HCT116 (cell line): ENCODE measurements around the gene ASB6. TPM values are rescaled to one million over a fixed set of nuclear protein-coding genes. Genes with fewer than 3 reads are reported as not detected.

ENCODE experiments used
- ATAC-seq: fragments of 200-7000 bp; cut with Tn5 transposase; 2 replicates; pipeline ENCODE4 v1.9.1; 2020; ENCODE audit warnings: mild to moderate bottlenecking, moderate library complexity
- BruUV-seq: library from RNA; stranded (reverse); fragments of 400-500 nt; replicated peaks from 2 replicates; lab custom pipeline; 2021; lab: Mats Ljungman, UMichigan
- CTCF ChIA-PET: fragments of 300-600 bp; sonication (Branson Sonifier 250); formaldehyde crosslinking; loops from one replicate; lab custom pipeline; 2021; ENCODE audit warnings: antibody characterized with exemption; lab: Charles Lee
- POLR2A ChIA-PET: fragments of 300-600, 350-600 bp; sonication (Branson Sonifier 250); formaldehyde crosslinking; loops from one replicate; lab custom pipeline; 2021; ENCODE audit warnings: antibody characterized with exemption; lab: Charles Lee
- RAD21 ChIA-PET, 2 experiments: fragments of 300-600 bp; sonication (Branson Sonifier 250); formaldehyde crosslinking; loops; one replicate each; lab custom pipeline; 2023; ENCODE audit warnings: low total read pairs in 2 of 2; ENCODE audit not compliant: uncharacterized antibody in 2 of 2, unreplicated experiment in 2 of 2, low non-redundant PET in 1 of 2; lab: Charles Lee
- DNase-seq: peaks from one replicate; pipeline ENCODE4 v3.0.0-alpha.2; 2010; ENCODE audit warnings: low read depth, low spot score
- H2AFZ ChIP-seq: fragments of 200-600 bp; shearing (Covaris generic), sonication (generic); 2 replicates; pipeline ENCODE4 v1.6.1; 2017; ENCODE audit warnings: low read depth, mixed run types, mixed read lengths, antibody characterized with exemption, low read length; ENCODE audit not compliant: poor library complexity, severe bottlenecking
- H3K27ac ChIP-seq: 2 replicates; pipeline ENCODE4 v1.5.1; 2012; ENCODE audit warnings: low read depth, low read length
- H3K27me3 ChIP-seq: fragments of 200-600 bp; sonication (generic); 2 replicates; pipeline ENCODE4 v1.6.1; 2016; ENCODE audit warnings: mixed run types, low read length, mixed read lengths; ENCODE audit not compliant: insufficient read depth
- H3K36me3 ChIP-seq, 2 experiments: fragments of 200-500 bp in 1 of 2; fragments of 200-600 bp in 1 of 2; sonication (Bioruptor generic) in 1 of 2; sonication (generic) in 1 of 2; 2 replicates each; pipeline versions ENCODE4 v1.5.1 to v1.6.1; 2014 to 2016; ENCODE audit warnings: low read length in 2 of 2, inconsistent platforms in 1 of 2, mixed read lengths in 1 of 2, mixed run types in 1 of 2; ENCODE audit not compliant: insufficient read depth in 2 of 2, control insufficient read depth in 1 of 2
- H3K4me1 ChIP-seq, 2 experiments: fragments of 200-600 bp in 1 of 2; sonication (generic) in 1 of 2; 2 replicates each; pipeline versions ENCODE4 v1.5.1 to v1.6.1; 2012 to 2017; ENCODE audit warnings: low read length in 2 of 2, inconsistent platforms in 1 of 2, mild to moderate bottlenecking in 1 of 2, mixed read lengths in 1 of 2, mixed run types in 1 of 2, moderate library complexity in 1 of 2; ENCODE audit not compliant: insufficient read depth in 2 of 2, control insufficient read depth in 1 of 2
- H3K4me2 ChIP-seq: fragments of 200-600 bp; sonication (generic); 2 replicates; pipeline ENCODE4 v1.6.1; 2017; ENCODE audit warnings: mixed run types, low read length, mixed read lengths
- H3K4me3 ChIP-seq, 2 experiments: fragments of 200-600 bp in 1 of 2; sonication (generic) in 1 of 2; replicated peaks in 1 of 2; 2 replicates each; pipeline ENCODE4 v1.5.1; 2011 to 2016; ENCODE audit warnings: low read length in 2 of 2, control low read depth in 1 of 2, low read depth in 1 of 2, mild to moderate bottlenecking in 1 of 2, mixed read lengths in 1 of 2, mixed run types in 1 of 2
- H3K79me2 ChIP-seq: fragments of 200-600 bp; sonication (generic); 2 replicates; pipeline ENCODE4 v1.6.1; 2017; ENCODE audit warnings: mild to moderate bottlenecking, mixed run types, low read length, moderate library complexity, mixed read lengths; ENCODE audit not compliant: insufficient read depth
- H3K9ac ChIP-seq: fragments of 200-600 bp; sonication (generic); 2 replicates; pipeline ENCODE4 v1.6.1; 2016; ENCODE audit warnings: low read length, mixed read lengths
- H3K9me2 ChIP-seq: fragments of 200-600 bp; sonication (generic), shearing (Covaris generic); 2 replicates; pipeline ENCODE4 v1.6.1; 2017; ENCODE audit warnings: mixed run types, mild to moderate bottlenecking, moderate library complexity; ENCODE audit not compliant: insufficient read depth
- H3K9me3 ChIP-seq, 2 experiments: fragments of 200-500 bp in 1 of 2; fragments of 200-600 bp in 1 of 2; sonication (Bioruptor generic) in 1 of 2; sonication (generic) in 1 of 2; 2 replicates each; pipeline ENCODE4 v1.6.1; 2014 to 2017; ENCODE audit warnings: low read length in 2 of 2, mixed read lengths in 2 of 2, inconsistent platforms in 1 of 2, low read depth in 1 of 2, mild to moderate bottlenecking in 1 of 2, mixed run types in 1 of 2, moderate library complexity in 1 of 2; ENCODE audit not compliant: control insufficient read depth in 1 of 2, insufficient read depth in 1 of 2
- H4K20me1 ChIP-seq: fragments of 200-600 bp; sonication (generic), shearing (Covaris generic); 2 replicates; pipeline ENCODE4 v1.6.1; 2017; ENCODE audit warnings: mixed run types, mild to moderate bottlenecking, moderate library complexity; ENCODE audit not compliant: insufficient read depth
- CEBPB ChIP-seq: IDR thresholded peaks from 2 replicates; pipeline ENCODE4 v1.6.1; 2012; ENCODE audit warnings: low read depth
- CTCF ChIP-seq, 3 experiments: fragments of 200-600 bp in 1 of 3; sonication (generic) in 1 of 3; IDR thresholded peaks in 2 of 3; conservative IDR thresholded peaks in 1 of 3; 2 replicates each; pipeline ENCODE4 v1.5.1; 2012 to 2017; ENCODE audit warnings: low read depth in 2 of 3, low read length in 2 of 3, antibody characterized with exemption in 1 of 3, borderline replicate concordance in 1 of 3, control low read depth in 1 of 3, mild to moderate bottlenecking in 1 of 3, mixed read lengths in 1 of 3, mixed run types in 1 of 3, moderate library complexity in 1 of 3; ENCODE audit not compliant: insufficient read depth in 1 of 3
- EGR1 ChIP-seq: IDR thresholded peaks from 2 replicates; pipeline ENCODE4 v1.6.1; 2012; ENCODE audit warnings: low read depth
- ELF1 ChIP-seq: IDR thresholded peaks from 2 replicates; pipeline ENCODE4 v1.6.1; 2012; ENCODE audit warnings: low read depth, borderline replicate concordance
- FOSL1 ChIP-seq: IDR thresholded peaks from 2 replicates; pipeline ENCODE4 v1.6.1; 2012; ENCODE audit warnings: low read depth
- JUND ChIP-seq: IDR thresholded peaks from 2 replicates; pipeline ENCODE4 v1.6.1; 2012
- POLR2A ChIP-seq: IDR thresholded peaks from 2 replicates; pipeline ENCODE4 v1.7.0; 2011; ENCODE audit warnings: borderline replicate concordance; ENCODE audit not compliant: insufficient read depth, insufficient read length; ENCODE audit errors: extremely low read depth
- RAD21 ChIP-seq: IDR thresholded peaks from 2 replicates; pipeline ENCODE4 v1.6.1; 2012; ENCODE audit warnings: low read depth, mild to moderate bottlenecking
- SIN3A ChIP-seq: IDR thresholded peaks from 2 replicates; pipeline ENCODE4 v1.6.1; 2012; ENCODE audit warnings: low read depth
- SP1 ChIP-seq: IDR thresholded peaks from 2 replicates; pipeline ENCODE4 v1.6.1; 2012; ENCODE audit warnings: low read depth
- SRF ChIP-seq: IDR thresholded peaks from 2 replicates; pipeline ENCODE4 v1.6.1; 2012; ENCODE audit warnings: low read depth
- ZBTB33 ChIP-seq: IDR thresholded peaks from 2 replicates; pipeline ENCODE4 v1.6.1; 2011; ENCODE audit warnings: mild to moderate bottlenecking, low read length, moderate library complexity; ENCODE audit not compliant: insufficient replicate concordance; ENCODE audit errors: extremely low read depth
- ZFX ChIP-seq: fragments of 450-650 bp; IDR thresholded peaks from 2 replicates; pipeline ENCODE4 v1.6.1; 2017
- ZNF274 ChIP-seq: fragments of 200-500 bp; sonication (Bioruptor generic); IDR thresholded peaks from 2 replicates; pipeline ENCODE4 v1.6.1; 2014; ENCODE audit warnings: mild to moderate bottlenecking, low read depth, low read length, inconsistent platforms
- intact Hi-C: fragments of 100-400 bp; cut with micrococcal nuclease; formaldehyde crosslinking; loops from 2 replicates; pipeline ENCODE4 v1.10.0; 2022
- total RNA-seq: library from RNA; stranded (reverse); gene quantifications from one replicate; pipeline ENCODE4 v1.2.1, GENCODE V29; 2021; ENCODE audit not compliant: unreplicated experiment
- TF ChIP-seq, protein P1 (sequence below): IDR thresholded peaks from 2 replicates; pipeline ENCODE4 v1.6.1; 2012

Gene ASB6
- total RNA-seq, 1 experiment from 2014 or later = 21.6 TPM

DNA sequence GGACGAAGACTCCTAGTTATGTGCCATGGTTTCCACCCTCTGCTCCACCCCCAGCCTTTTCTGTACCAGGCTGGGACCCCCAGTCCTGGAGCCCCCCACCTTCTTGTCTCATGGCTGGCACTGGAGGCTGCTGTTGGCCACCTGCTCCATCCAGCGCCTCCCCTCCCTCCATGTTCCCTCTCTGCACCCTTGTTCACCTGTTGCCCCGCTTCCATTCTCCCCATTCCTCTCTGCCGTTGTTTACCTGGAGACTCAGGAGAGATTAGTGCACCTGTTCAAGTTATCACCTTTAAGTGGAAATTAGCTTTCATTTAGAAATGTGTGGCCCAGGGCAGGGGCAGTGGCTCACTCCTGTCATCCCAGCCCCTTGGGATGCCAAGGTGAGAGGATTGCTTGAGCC is 8.7 kb downstream of the ASB6 start (continued):
- TF ChIP-seq POLR2A = no peak
- TF ChIP-seq ZFX = no peak
- TF ChIP-seq, protein P1, sequence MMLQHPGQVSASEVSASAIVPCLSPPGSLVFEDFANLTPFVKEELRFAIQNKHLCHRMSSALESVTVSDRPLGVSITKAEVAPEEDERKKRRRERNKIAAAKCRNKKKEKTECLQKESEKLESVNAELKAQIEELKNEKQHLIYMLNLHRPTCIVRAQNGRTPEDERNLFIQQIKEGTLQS = no peak

GRCh38 chr9:129632460-129632859 is 9.5 kb downstream of the ASB6 start:
- H3K79me2 ChIP-seq = peaks cover 90% of the 10 kb centered on the region

More at GRCh38 chr9:129632460-129632859, 9.5 kb downstream of the ASB6 start:
- Histone ChIP-seq H3K36me3 (peaks cover 42 to 75% of the 10 kb centered on the region in 2 experiments), H4K20me1 (peaks cover 16% of the 10 kb centered on the region; the same call in 1 of the 2 replicates), H3K4me2 (no peak overlapping the region), H3K9me3 (no peaks in the 10 kb centered on the region), H3K4me1 (peaks cover 6 to 17% of the 10 kb centered on the region in 2 experiments), H3K4me3 (no peak overlapping the region), H2AFZ (no peak overlapping the region), H3K27me3 (no peaks in the 10 kb centered on the region), H3K27ac (no peak overlapping the region), H3K9me2 (no peaks in the 10 kb centered on the region), H3K9ac (no peak overlapping the region)
- intact Hi-C loops = no loop called here
- DNase-seq (no peak), ATAC-seq (no peak)
- RAD21 ChIA-PET = no interaction called here
- POLR2A ChIA-PET = no interaction called here
- CTCF ChIA-PET = interaction anchor here (1.2 kb wide), 1 partner anchor 10 kb away, joined by 3 read pairs; no protein-coding TSS in a partner anchor
- TF ChIP-seq POLR2A = no peak
- TF ChIP-seq CTCF (IDR thresholded peaks at IDR 0.05 in 2 of 3, conservative IDR thresholded peaks at IDR 0.05 in 1 of 3; ENCODE audit: borderline replicate concordance in 1 of 3, insufficient read depth in 1 of 3, low read depth in 2 of 3, low read length in 2 of 3) = no peak
- no peak for TF ChIP-seq ELF1
- TF ChIP-seq RAD21 = no peak
- TF ChIP-seq, protein P1 = no peak
- no peak for TF ChIP-seq CEBPB
- TF ChIP-seq SP1 = no peak
- no peak for TF ChIP-seq SRF
- TF ChIP-seq SIN3A = no peak
- TF ChIP-seq JUND = no peak
- TF ChIP-seq ZBTB33 = no peak
- no peak for TF ChIP-seq EGR1
- no peak for TF ChIP-seq FOSL1
- no peak for TF ChIP-seq ZNF274
- no TSS peak for BruUV-seq
